NCI-H1436 (cell line): Measurements from ENCODE around the gene ZNF568.

Source experiments
- DNase-seq: peaks from one replicate; lab custom pipeline; 2025; lab: John Stamatoyannopoulos, UW

Gene ZNF568

GRCh38 chr19:36915992-36916830 is at the start of gene ZNF568, which contains the start of gene ZNF829:
Gene ZNF568 (plus strand): TSS chr19:36916332. CDS start chr19:36922771, 6,439 bp downstream.
Gene ZNF829 (minus strand): TSS chr19:36916291. CDS start chr19:36915167, 1,124 bp downstream.
- DNase-seq = peak; percentile 86

GRCh38 chr19:36876993-36877938 is 38.9 kb upstream of the ZNF568 start:
- DNase-seq = no peak

- no peak for DNase-seq
Measured at GRCh38 chr19:36891768-36892357, 24.3 kb upstream of the ZNF568 start.

GRCh38 chr19:36894849-36895383 is 21.2 kb upstream of the ZNF568 start:
- DNase-seq = no peak

GRCh38 chr19:36898422-36898821 is 17.7 kb upstream of the ZNF568 start:
- no peak for DNase-seq

GRCh38 chr19:36916991-36917390 is 859 bp downstream of the ZNF568 start:
- no peak for DNase-seq

GRCh38 chr19:36918090-36918489 is 2.0 kb downstream of the ZNF568 start:
- no peak for DNase-seq

GRCh38 chr19:36931684-36932083 is 15.6 kb downstream of the ZNF568 start:
- no peak for DNase-seq

GRCh38 chr19:36939153-36939552 is 23.0 kb downstream of the ZNF568 start:
- DNase-seq = no peak

GRCh38 chr19:36950335-36951119 is 34.4 kb downstream of the ZNF568 start:
- DNase-seq = no peak

- DNase-seq = no peak
Measured at GRCh38 chr19:36962346-36962745, 46.2 kb downstream of the ZNF568 start.

- no peak for DNase-seq
Measured at GRCh38 chr19:36963280-36963679, 47.1 kb downstream of the ZNF568 start.

GRCh38 chr19:36972571-36972970 is 56.4 kb downstream of the ZNF568 start:
- DNase-seq = no peak

GRCh38 chr19:36973021-36973843 is 57.1 kb downstream of the ZNF568 start:
- no peak for DNase-seq

- no peak for DNase-seq
Measured at GRCh38 chr19:36973844-36974195, 57.7 kb downstream of the ZNF568 start.

- no peak for DNase-seq
Measured at GRCh38 chr19:36986131-36986530, 70.0 kb downstream of the ZNF568 start.

GRCh38 chr19:36986601-36987000 is 70.5 kb downstream of the ZNF568 start:
- DNase-seq = no peak

- no peak for DNase-seq
Measured at GRCh38 chr19:36987091-36987490, 71.0 kb downstream of the ZNF568 start.

GRCh38 chr19:36997152-36997842 is 81.2 kb downstream of the ZNF568 start:
- DNase-seq = no peak

GRCh38 chr19:36997843-36998235 is 81.7 kb downstream of the ZNF568 start:
- DNase-seq = no peak
